Osteoblast (primary cell): ENCODE measurements around the gene CDH6. TPM values are rescaled to one million over a fixed set of nuclear protein-coding genes. Genes with fewer than 3 reads are reported as not detected.

Source experiments
- DNase-seq: peaks from one replicate; pipeline ENCODE4 v3.0.0; 2011; ENCODE audit warnings: low spot score, mixed read lengths; ENCODE audit not compliant: insufficient read length; ENCODE audit errors: missing footprints
- H2AFZ ChIP-seq: 2 replicates; pipeline ENCODE4 v1.6.0; 2011; ENCODE audit warnings: mild to moderate bottlenecking, low read length
- H3K27ac ChIP-seq: 2 replicates; pipeline ENCODE4 v1.5.1; 2011; ENCODE audit warnings: mild to moderate bottlenecking, low read depth, low read length, moderate library complexity
- H3K27me3 ChIP-seq: 2 replicates; pipeline ENCODE4 v1.6.0; 2012; ENCODE audit warnings: mild to moderate bottlenecking, control low read depth, inconsistent platforms, low read length, moderate library complexity; ENCODE audit not compliant: insufficient read depth
- H3K36me3 ChIP-seq: 2 replicates; pipeline ENCODE4 v1.5.1; 2011; ENCODE audit warnings: mild to moderate bottlenecking, low read length, control low read depth, moderate library complexity; ENCODE audit not compliant: insufficient read depth
- H3K4me1 ChIP-seq: 2 replicates; pipeline ENCODE4 v1.5.1; 2011; ENCODE audit warnings: mild to moderate bottlenecking, low read length, control low read depth, moderate library complexity; ENCODE audit not compliant: insufficient read depth
- H3K4me2 ChIP-seq: 2 replicates; pipeline ENCODE4 v1.6.0; 2011; ENCODE audit warnings: mild to moderate bottlenecking, low read length; ENCODE audit not compliant: insufficient read depth
- H3K4me3 ChIP-seq: fragments of 200-600 bp; sonication (generic); 3 replicates; pipeline ENCODE4 v1.5.1; 2012; ENCODE audit warnings: mild to moderate bottlenecking, low read length, inconsistent platforms; ENCODE audit not compliant: insufficient read depth
- H3K79me2 ChIP-seq: 2 replicates; pipeline ENCODE4 v1.6.0; 2012; ENCODE audit warnings: mild to moderate bottlenecking, low read length, control low read depth, inconsistent platforms; ENCODE audit not compliant: insufficient read depth
- H3K9me3 ChIP-seq: 2 replicates; pipeline ENCODE4 v1.5.1; 2011; ENCODE audit warnings: low read depth, low read length, control low read depth
- H4K20me1 ChIP-seq: 2 replicates; pipeline ENCODE4 v1.6.0; 2012; ENCODE audit warnings: mild to moderate bottlenecking, low read length, control low read depth; ENCODE audit not compliant: insufficient read depth
- CTCF ChIP-seq: IDR thresholded peaks from 2 replicates; pipeline ENCODE4 v1.5.1; 2011; ENCODE audit warnings: mild to moderate bottlenecking, low read depth, low read length, moderate library complexity; ENCODE audit errors: extremely low read depth
- total RNA-seq: library from RNA; depleted of rRNA; stranded (reverse); fragments of >200 nt; gene quantifications from 2 replicates; pipeline ENCODE4 v1.2.3, GENCODE V29; 2012

The CDH6 gene
- total RNA-seq, 1 donor = 16.3 TPM

GRCh38 chr5:31301833-31302232 lies 108.3 kb downstream of the CDH6 start:
- Histone ChIP-seq H3K27me3 (no peaks in the 10 kb centered on the region), H4K20me1 (no peaks in the 10 kb centered on the region), H3K36me3 (no peaks in the 10 kb centered on the region), H3K4me1 (peaks cover 17% of the 10 kb centered on the region), H3K4me2 (no peak overlapping the region), H3K27ac (no peak overlapping the region), H3K79me2 (no peaks in the 10 kb centered on the region), H2AFZ (no peak overlapping the region), H3K9me3 (no peaks in the 10 kb centered on the region), H3K4me3 (no peak overlapping the region)
- no peak for DNase-seq
- TF ChIP-seq CTCF = no peak

GRCh38 chr5:31303688-31304087 lies 110.2 kb downstream of the CDH6 start:
- peaks cover 14% of the 10 kb centered on the region for H3K4me1 ChIP-seq
- H3K79me2 ChIP-seq = no peaks in the 10 kb centered on the region
- no peak overlapping the region for H3K4me3 ChIP-seq
- H3K27ac ChIP-seq = no peak overlapping the region
- H3K27me3 ChIP-seq = no peaks in the 10 kb centered on the region
- no peak overlapping the region for H2AFZ ChIP-seq
- H3K9me3 ChIP-seq = no peaks in the 10 kb centered on the region
- DNase-seq = no peak
- H4K20me1 ChIP-seq = no peaks in the 10 kb centered on the region
- H3K36me3 ChIP-seq = no peaks in the 10 kb centered on the region
- no peak for TF ChIP-seq CTCF
- H3K4me2 ChIP-seq = no peak overlapping the region

- Histone ChIP-seq H3K9me3 (no peaks in the 10 kb centered on the region), H3K36me3 (no peaks in the 10 kb centered on the region), H3K27ac (no peak overlapping the region), H3K4me1 (no peaks in the 10 kb centered on the region), H4K20me1 (no peaks in the 10 kb centered on the region), H3K4me2 (no peak overlapping the region), H3K79me2 (no peaks in the 10 kb centered on the region), H3K4me3 (no peak overlapping the region), H2AFZ (no peak overlapping the region), H3K27me3 (peaks cover 3% of the 10 kb centered on the region)
- DNase-seq = no peak
- TF ChIP-seq CTCF = no peak
Observed at GRCh38 chr5:31317665-31318064, 124.2 kb downstream of the CDH6 start.

- H2AFZ ChIP-seq = peak overlapping the region; percentile 19
- no peaks in the 10 kb centered on the region for H3K36me3 ChIP-seq
- no peaks in the 10 kb centered on the region for H3K4me1 ChIP-seq
- no peak overlapping the region for H3K4me2 ChIP-seq
- H3K79me2 ChIP-seq = no peaks in the 10 kb centered on the region
- H3K4me3 ChIP-seq = no peak overlapping the region
- DNase-seq = no peak
- peaks cover 3% of the 10 kb centered on the region for H3K27me3 ChIP-seq
- H4K20me1 ChIP-seq = no peaks in the 10 kb centered on the region
- H3K27ac ChIP-seq = no peak overlapping the region
- no peaks in the 10 kb centered on the region for H3K9me3 ChIP-seq
- TF ChIP-seq CTCF = no peak
Observed at GRCh38 chr5:31319335-31319734, 125.8 kb downstream of the CDH6 start.
